ENCODE data around the gene ASRGL1.
"Not testable (repeated sequence)": the region's sequence is repeated elsewhere in the genome, so short reads cannot be mapped to it uniquely, and the experiment has no call there.

- TF ChIP-seq CTCF, POLR2A (IDR thresholded peaks at IDR 0.05): not testable (repeated sequence)
Observed at GRCh38 chr11:62378459-62379063, 41.3 kb downstream of the ASRGL1 start.
